ENCODE measurements around the gene MYRIP. TPM values are rescaled to one million over a fixed set of nuclear protein-coding genes. Genes with fewer than 3 reads are reported as not detected.

Gene MYRIP
- total RNA-seq, 1 donor: under 0.01 TPM

DNA sequence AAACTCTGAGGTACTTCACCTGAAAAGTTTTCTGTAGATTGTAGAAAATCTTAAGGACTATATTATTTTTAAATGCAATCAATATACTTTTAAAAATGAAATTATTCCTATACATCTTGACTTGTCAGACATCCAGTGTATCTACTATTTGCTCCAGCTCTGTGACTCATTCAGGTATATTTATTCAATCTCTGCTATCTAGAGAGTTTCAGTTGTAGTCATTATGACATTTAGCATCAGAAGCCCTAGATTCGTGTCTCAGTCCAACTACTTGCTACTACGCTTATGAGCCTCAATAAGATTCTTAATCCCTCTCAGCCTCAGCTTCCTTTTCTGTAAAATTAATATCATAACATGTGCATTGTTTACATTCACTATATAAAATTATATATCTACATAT is 477.8 kb downstream of the MYRIP start:
- Histone ChIP-seq H3K4me2 (ENCODE audit: insufficient read depth, low read length) (no peak overlapping the region), H3K27ac (ENCODE audit: low read depth, low read length) (no peak overlapping the region), H3K36me3 (ENCODE audit: insufficient read depth, low read length) (no peaks in the 10 kb centered on the region), H4K20me1 (ENCODE audit: insufficient read depth, low read length) (no peaks in the 10 kb centered on the region), H3K9me3 (ENCODE audit: low read depth, low read length) (no peaks in the 10 kb centered on the region), H3K4me1 (ENCODE audit: insufficient read depth, low read length) (no peaks in the 10 kb centered on the region), H3K4me3 (ENCODE audit: insufficient read depth, low read length) (no peak overlapping the region), H3K79me2 (ENCODE audit: insufficient read depth, low read length) (no peaks in the 10 kb centered on the region), H2AFZ (ENCODE audit: low read length) (no peak overlapping the region), H3K27me3 (ENCODE audit: insufficient read depth, low read length) (no peaks in the 10 kb centered on the region)
- TF ChIP-seq, protein P1, sequence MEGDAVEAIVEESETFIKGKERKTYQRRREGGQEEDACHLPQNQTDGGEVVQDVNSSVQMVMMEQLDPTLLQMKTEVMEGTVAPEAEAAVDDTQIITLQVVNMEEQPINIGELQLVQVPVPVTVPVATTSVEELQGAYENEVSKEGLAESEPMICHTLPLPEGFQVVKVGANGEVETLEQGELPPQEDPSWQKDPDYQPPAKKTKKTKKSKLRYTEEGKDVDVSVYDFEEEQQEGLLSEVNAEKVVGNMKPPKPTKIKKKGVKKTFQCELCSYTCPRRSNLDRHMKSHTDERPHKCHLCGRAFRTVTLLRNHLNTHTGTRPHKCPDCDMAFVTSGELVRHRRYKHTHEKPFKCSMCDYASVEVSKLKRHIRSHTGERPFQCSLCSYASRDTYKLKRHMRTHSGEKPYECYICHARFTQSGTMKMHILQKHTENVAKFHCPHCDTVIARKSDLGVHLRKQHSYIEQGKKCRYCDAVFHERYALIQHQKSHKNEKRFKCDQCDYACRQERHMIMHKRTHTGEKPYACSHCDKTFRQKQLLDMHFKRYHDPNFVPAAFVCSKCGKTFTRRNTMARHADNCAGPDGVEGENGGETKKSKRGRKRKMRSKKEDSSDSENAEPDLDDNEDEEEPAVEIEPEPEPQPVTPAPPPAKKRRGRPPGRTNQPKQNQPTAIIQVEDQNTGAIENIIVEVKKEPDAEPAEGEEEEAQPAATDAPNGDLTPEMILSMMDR (IDR thresholded peaks at IDR 0.05; ENCODE audit: extremely low read depth, low read depth, low read length): no peak
- no peak for DNase-seq (ENCODE audit: insufficient read length, low spot score, missing footprints)

DNA sequence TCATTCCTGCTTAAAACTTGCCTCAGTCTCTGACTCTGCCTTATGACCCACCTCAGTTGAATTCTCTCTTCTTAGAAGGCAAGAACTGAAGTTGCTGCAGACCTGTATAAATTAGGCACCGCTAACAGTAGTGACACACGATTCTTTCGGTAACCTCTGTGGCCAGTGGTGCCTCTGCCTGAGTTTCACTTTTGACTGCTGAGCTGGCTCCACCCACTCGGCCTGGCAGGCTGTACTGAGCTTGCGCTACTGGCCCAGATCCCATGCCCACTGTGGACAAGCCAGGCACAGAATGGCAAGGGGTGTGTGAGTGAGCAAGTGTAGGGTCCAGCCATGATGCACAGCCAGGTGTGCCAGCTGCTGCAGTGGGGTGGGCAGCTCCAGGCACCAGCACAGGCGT is 481.0 kb downstream of the MYRIP start:
- Histone ChIP-seq H3K9me3 (ENCODE audit: low read depth, low read length) (no peaks in the 10 kb centered on the region), H4K20me1 (ENCODE audit: insufficient read depth, low read length) (no peaks in the 10 kb centered on the region), H2AFZ (ENCODE audit: low read length) (no peak overlapping the region)

DNA sequence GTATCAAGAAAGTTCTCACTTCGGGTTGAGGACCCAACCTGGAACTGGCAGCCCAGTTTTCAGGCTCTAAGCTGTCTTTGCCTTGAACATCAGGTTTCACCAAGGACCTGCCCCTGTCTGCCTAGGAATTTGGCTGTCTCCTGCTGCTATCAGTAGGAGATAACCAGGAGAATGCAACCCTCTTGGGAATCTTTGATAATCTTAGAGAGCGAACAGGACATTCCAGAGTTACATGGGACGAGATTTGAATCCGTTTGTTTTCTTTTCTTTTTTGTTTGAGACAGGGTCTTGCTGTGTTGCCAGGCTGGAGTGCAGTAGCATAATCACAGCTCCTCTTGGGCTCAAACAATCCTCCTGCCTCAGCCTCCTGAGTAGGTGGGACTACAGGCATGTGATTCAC is 482.1 kb downstream of the MYRIP start:
- Histone ChIP-seq H3K27ac (ENCODE audit: low read depth, low read length) (no peak overlapping the region), H3K4me1 (ENCODE audit: insufficient read depth, low read length) (no peaks in the 10 kb centered on the region), H3K27me3 (ENCODE audit: insufficient read depth, low read length) (no peaks in the 10 kb centered on the region), H2AFZ (ENCODE audit: low read length) (no peak overlapping the region), H3K36me3 (ENCODE audit: insufficient read depth, low read length) (no peaks in the 10 kb centered on the region), H3K4me2 (ENCODE audit: insufficient read depth, low read length) (no peak overlapping the region), H3K4me3 (ENCODE audit: insufficient read depth, low read length) (no peak overlapping the region), H3K79me2 (ENCODE audit: insufficient read depth, low read length) (no peaks in the 10 kb centered on the region), H3K9me3 (ENCODE audit: low read depth, low read length) (no peaks in the 10 kb centered on the region), H4K20me1 (ENCODE audit: insufficient read depth, low read length) (no peaks in the 10 kb centered on the region)
- TF ChIP-seq, protein P1 (IDR thresholded peaks at IDR 0.05; ENCODE audit: extremely low read depth, low read depth, low read length): no peak
- no peak for DNase-seq (ENCODE audit: insufficient read length, low spot score, missing footprints)

More for the DNA sequence above, 481.0 kb downstream of the MYRIP start:
- H3K4me2 ChIP-seq (ENCODE audit: insufficient read depth, low read length): no peak overlapping the region
- no peaks in the 10 kb centered on the region for H3K27me3 ChIP-seq (ENCODE audit: insufficient read depth, low read length)
- H3K36me3 ChIP-seq (ENCODE audit: insufficient read depth, low read length): no peaks in the 10 kb centered on the region
- no peak for DNase-seq (ENCODE audit: insufficient read length, low spot score, missing footprints)
- TF ChIP-seq, protein P1 (IDR thresholded peaks at IDR 0.05; ENCODE audit: extremely low read depth, low read depth, low read length): no peak
- no peak overlapping the region for H3K4me3 ChIP-seq (ENCODE audit: insufficient read depth, low read length)
- no peak overlapping the region for H3K27ac ChIP-seq (ENCODE audit: low read depth, low read length)
- H3K79me2 ChIP-seq (ENCODE audit: insufficient read depth, low read length): no peaks in the 10 kb centered on the region
- no peaks in the 10 kb centered on the region for H3K4me1 ChIP-seq (ENCODE audit: insufficient read depth, low read length)

DNA sequence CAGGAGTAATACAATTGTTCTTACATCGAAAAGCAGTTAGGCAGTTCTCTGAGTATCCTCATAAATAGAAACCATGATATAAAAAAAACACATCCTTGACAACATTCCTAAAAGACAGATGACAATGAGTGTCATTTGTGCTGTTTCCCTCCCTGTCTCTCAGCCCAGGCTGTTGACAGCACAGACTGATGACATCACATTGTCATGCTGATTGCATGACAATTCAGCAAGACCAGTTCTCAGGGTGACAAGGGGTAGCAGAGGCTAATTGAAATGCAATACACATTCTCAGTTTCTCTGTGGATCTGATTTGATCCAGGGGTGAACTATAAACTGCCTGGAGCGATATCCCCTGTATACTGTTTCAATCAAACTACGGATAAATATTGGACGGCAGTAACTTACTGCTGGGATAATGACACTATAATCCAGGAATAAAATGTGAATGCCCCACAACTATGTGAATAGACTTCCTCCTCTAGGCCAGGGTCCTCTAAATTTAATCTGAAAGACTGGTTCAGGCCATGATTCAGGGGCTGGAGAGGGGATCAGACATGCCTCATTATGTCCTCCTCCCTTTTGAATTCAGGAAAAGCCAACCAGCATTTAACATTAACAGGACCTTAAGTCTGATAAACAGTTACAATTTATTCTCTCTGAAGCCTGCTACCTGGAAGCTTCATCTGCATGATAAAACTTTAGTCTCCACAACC is 483.4 kb downstream of the MYRIP start:
- Histone ChIP-seq H3K79me2 (ENCODE audit: insufficient read depth, low read length) (no peaks in the 10 kb centered on the region), H3K4me3 (ENCODE audit: insufficient read depth, low read length) (no peak overlapping the region), H3K27me3 (ENCODE audit: insufficient read depth, low read length) (no peaks in the 10 kb centered on the region), H2AFZ (ENCODE audit: low read length) (no peak overlapping the region), H4K20me1 (ENCODE audit: insufficient read depth, low read length) (no peaks in the 10 kb centered on the region), H3K4me2 (ENCODE audit: insufficient read depth, low read length) (no peak overlapping the region), H3K36me3 (ENCODE audit: insufficient read depth, low read length) (no peaks in the 10 kb centered on the region), H3K9me3 (ENCODE audit: low read depth, low read length) (no peaks in the 10 kb centered on the region), H3K27ac (ENCODE audit: low read depth, low read length) (no peak overlapping the region), H3K4me1 (ENCODE audit: insufficient read depth, low read length) (no peaks in the 10 kb centered on the region)
- DNase-seq (ENCODE audit: insufficient read length, low spot score, missing footprints): no peak
- TF ChIP-seq, protein P1 (IDR thresholded peaks at IDR 0.05; ENCODE audit: extremely low read depth, low read depth, low read length): no peak

Measured in osteoblast (primary cell).